Measurements from ENCODE around the gene PTPRD.

The PTPRD gene

GRCh38 chr9:10260501-10260900, 352.3 kb downstream of the PTPRD start:
- DNase-seq = no peak

DNA sequence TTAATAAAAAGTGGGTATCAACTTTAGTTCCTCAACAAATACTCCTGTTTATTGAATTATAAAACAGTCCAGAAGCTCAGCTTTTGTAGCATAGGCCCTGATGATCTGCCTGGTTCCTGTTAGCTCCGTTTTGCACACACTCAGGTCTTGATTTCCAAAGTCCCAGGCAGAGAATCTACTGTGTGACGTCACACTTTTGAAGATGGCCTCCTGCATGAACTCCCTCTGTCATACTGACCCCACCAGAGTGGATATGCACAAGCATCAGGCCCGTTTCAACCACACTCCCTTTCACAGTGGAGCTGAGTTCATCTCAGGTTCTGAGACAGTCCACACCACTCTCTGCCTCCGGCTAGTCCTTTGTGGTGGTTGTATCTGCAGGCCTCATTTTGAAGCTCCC, 353.1 kb downstream of the PTPRD start:
- DNase-seq = no peak

DNA sequence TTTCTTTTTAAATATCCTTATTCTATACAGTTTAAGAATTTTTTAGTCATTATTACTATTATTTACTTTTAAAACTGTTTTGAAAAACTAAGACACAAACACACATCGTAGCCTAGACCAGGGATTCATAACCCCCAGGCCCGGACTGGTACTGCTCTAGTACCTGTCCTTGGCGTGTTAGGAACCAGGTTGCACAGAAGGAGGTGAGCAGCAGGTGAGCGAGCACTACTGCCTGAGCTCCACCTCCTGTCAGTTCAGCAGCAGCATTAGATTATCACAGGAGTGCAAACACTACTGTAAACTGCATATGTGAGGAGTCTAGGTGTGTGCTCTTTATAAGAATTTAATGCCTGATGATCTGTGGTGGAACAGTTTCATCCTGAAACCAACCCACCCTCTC, 357.0 kb downstream of the PTPRD start:
- no peak for DNase-seq

DNA sequence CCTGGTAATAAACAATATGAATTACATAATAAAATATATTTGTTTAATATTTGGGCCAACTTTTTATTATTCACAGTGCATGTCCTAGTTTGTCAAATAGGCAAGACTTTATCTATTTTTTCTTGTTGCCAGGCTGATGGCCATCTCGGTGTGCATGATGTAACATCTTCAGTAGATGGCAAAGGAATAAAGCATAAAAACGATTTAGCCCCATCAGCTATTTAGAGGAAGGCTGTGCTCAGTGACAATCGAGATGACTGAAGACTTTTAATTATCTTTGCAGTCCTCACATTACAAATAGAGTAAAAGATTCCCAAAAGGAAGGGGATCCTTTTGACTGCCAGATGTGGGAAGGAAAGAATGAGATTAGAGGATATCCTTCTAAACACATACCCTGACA, 358.5 kb downstream of the PTPRD start:
- no peak for DNase-seq

DNA sequence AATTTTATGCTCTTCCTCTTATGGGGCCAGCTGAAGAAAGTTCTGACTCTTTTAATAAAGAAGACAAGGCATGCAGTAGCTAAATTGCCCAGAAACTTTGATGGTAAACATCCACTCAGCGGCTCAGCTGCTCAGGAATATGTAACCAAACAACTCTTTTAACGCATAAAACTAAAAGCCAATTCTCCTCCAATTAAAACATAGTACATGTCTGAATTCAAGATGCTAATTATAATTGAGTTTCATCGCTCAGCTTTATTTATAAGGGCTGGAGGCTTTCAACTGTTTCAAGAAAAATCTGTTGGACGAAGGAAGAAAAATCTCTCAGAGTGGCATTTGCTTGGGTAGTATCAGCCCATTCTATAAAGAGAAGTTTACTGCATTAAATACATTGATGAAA, 359.5 kb downstream of the PTPRD start:
- DNase-seq = no peak

DNA sequence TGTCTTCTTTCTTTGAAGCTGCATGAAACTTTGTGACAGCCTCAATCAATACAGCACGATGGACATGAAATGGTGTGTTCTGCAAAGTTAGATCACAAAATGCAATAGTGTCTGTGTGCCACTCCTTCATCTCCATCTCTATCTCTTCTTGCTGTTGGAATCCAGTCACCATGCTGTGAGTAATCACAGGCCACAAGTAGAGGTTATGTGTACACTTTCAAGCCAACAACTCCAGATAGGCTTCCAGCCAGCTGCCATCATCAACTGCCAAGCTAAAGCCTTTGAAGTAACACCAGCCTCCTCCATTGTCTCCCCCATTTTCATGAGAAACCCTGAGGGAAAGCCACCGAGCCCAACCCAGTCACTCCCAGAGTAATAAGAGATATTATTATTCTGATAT, 360.6 kb downstream of the PTPRD start:
- DNase-seq = no peak

DNA sequence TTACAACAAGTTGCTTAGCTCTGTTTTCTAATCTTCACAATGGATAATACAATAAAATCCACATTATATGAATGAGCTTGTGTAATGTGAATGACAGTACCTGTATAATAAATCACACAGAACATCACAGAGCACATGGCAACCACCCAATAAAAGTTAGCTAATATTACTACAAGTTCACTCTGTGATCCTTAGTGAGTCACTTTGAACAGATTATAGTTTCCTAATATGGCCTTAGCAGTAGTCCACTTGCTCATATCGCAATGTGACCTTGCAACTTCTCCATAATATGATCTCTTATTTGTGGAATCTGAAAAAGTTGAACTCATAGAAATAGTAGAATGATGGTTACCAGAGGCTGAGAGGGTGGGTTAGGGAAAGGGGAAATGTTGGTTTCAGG, 361.3 kb downstream of the PTPRD start:
- DNase-seq = no peak

- no peak for DNase-seq
Measured at GRCh38 chr9:10250219-10250618, 362.6 kb downstream of the PTPRD start.

- DNase-seq = no peak
Measured at GRCh38 chr9:10248890-10249289, 363.9 kb downstream of the PTPRD start.

GRCh38 chr9:10242255-10242654, 370.5 kb downstream of the PTPRD start:
- no peak for DNase-seq

DNA sequence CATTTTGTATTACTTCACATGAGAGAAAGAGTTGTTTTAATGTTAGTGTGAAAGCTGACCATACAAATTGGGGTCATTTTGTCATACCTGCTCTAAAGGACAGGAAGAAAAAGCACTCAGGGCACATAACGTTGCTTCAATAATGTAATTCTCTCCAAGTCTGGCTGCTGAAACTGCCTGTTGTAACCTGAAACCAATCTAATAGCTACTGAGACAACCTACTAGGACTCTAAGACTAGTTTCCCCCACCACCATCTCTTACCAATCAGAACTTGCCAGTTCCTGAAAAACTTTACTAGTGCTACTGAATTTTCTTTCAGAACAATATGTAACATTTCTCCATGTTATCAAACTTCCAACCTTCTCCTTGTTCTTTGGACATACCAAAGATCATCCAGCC, 374.7 kb downstream of the PTPRD start:
- DNase-seq = no peak

DNA sequence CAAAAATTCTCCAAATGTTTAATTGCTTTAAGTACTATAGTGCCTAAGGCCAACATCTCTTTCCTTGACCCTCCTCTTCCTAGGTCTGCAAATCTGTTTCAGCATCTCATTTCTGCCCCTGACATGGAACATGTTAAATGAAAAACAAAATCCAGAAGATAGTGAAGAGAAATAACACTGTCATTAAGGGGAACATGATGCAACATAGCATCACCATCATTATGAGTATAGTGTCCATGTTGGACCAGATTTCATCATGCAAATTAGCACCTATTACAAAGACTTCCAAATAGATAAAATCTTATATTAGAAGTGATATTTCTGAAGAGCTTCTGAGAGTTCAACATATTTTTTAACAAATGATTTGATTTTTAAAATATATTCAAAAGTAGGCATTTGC, 375.2 kb downstream of the PTPRD start:
- DNase-seq = no peak

GRCh38 chr9:10236161-10236560, 376.6 kb downstream of the PTPRD start:
- no peak for DNase-seq

DNA sequence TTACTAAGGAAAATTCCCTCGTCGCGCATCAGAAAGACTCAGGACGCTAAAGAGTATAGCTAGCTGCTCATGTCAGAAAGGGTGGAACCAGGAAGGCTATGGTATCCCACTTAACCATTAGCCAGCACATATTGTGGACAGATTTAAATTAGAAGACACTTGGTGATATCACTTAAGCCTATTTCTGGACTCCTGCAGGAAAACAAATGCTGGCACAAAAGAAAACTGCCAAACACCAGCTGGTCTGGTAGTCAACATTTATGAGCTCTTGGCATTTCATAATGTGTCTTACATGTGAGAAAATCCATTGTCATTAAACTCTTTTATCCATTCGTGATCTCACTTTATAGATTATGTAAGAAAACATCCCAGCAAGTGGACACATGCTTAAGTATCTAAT, 377.4 kb downstream of the PTPRD start:
- no peak for DNase-seq

DNA sequence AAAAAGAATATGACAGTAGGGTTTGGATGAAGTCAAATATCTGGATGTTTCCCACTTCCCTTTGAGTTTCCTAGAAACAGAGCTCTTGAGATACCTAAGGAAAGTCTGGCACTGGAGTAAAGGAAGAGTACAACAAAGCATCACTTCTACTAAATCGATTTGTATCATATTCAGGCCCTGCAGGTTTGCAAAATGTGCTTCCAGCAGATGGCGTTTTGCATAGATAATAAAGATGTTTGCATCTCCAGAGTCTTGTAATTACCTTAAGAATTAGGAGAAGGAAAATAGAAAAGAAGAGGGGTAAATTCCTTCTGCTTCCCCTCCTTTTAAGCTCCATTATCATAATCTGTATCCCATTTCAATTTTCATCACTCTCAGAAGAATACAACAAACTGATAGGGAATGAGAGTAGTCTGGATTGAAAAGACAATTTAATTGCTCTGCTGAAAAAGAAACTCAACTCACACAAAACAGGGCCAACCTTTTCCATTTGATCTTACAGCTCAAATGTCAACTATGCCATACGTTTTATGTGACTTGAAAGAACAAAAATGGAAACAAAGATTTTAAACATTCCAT, 380.4 kb downstream of the PTPRD start:
- DNase-seq = no peak

DNA sequence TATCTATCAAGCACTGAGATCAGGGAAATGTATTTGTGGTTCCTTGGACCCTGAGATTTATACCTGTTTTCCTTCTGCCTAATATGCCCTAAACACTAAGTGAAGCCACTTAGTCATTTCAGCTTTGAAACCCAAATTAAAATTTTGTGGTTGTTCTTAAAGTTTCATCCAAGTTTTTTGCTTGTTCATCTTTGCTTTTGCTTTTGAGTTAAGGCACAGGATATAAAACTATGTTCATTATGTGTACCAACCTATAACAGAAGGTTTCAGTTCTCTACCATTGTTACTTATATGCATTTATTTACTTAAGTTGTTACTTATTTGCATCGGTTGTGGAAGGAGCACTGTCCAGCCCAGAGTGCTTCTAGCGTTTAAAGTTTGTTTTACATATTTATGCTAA, 382.3 kb downstream of the PTPRD start:
- no peak for DNase-seq

GRCh38 chr9:10228082-10228481, 384.7 kb downstream of the PTPRD start:
- peak; percentile 7 for DNase-seq

- no peak for DNase-seq
Measured at GRCh38 chr9:10226996-10227395, 385.8 kb downstream of the PTPRD start.

- DNase-seq = no peak
Measured at GRCh38 chr9:10212702-10213101, 400.1 kb downstream of the PTPRD start.

DNA sequence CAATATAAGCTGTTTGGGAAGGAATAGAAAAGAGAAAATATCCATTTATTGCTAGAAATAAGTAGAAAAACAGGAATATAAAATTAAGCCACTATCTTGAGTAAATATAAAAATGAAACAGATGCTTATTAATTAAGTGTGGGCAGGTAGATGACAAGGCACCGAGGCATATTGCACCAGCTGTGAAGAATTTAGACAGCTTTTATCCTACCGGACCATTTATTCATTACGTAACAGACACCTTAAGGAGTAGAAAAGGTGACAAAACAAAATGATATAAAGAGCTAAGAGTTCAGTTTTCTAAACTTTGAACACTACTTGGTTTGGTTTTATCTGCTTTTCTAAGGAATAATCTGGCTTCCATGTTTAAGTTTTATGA, 404.1 kb downstream of the PTPRD start:
- DNase-seq = peak; percentile 0

- no peak for DNase-seq
Measured at GRCh38 chr9:10204276-10204675, 408.5 kb downstream of the PTPRD start.

- DNase-seq = peak; percentile 20
Measured at GRCh38 chr9:10173561-10173960, 439.2 kb downstream of the PTPRD start.

GRCh38 chr9:10172476-10172875, 440.3 kb downstream of the PTPRD start:
- no peak for DNase-seq

DNA sequence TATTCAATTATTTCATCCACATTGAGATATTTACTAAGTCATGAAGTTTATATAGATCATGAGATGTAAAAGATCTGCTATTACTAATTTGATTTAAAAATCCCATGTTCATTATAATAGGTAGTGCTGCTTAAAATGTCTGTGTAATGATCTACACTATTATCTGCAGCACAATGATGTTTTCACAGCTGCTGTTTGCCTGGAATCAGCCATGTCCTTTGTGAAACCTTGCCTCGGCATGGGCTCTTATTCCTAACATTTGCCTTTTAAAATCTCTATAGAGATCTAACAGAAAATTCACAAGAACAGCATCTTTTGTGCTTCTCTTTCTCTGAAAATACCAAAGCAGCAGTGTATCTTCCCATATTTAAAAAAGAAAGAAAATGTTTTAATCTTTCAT, 444.6 kb downstream of the PTPRD start:
- DNase-seq = peak; percentile 54

DNA sequence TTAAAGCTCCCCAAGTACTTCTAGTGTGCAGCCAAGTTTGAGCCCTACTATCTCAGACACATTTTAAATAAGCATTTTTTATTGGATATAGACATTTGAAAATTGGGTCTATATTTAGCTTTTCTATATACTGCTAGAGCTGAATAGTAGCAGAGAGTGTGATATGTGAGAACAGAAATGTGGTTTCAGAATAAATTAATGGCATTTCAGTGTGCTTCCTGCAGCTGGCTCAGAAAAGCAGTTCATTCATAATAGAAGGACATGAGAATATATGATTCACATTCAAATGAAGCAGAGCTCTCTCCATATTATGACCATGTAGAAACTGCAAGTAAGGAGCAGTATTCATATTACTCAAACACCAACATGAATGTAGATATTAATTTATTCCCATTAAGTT, 464.0 kb downstream of the PTPRD start:
- DNase-seq = no peak
